ENCODE data around the gene OSBPL10. TPM values are rescaled to one million over a fixed set of nuclear protein-coding genes. Genes with fewer than 3 reads are reported as not detected.
"Not testable (repeated sequence)": the region's sequence is repeated elsewhere in the genome, so short reads cannot be mapped to it uniquely, and the experiment has no call there.

Gene OSBPL10
- total and polyA plus RNA-seq, 4 donors: 3.9 to 33.0 (median 13.1) TPM

- TF ChIP-seq, protein P1, sequence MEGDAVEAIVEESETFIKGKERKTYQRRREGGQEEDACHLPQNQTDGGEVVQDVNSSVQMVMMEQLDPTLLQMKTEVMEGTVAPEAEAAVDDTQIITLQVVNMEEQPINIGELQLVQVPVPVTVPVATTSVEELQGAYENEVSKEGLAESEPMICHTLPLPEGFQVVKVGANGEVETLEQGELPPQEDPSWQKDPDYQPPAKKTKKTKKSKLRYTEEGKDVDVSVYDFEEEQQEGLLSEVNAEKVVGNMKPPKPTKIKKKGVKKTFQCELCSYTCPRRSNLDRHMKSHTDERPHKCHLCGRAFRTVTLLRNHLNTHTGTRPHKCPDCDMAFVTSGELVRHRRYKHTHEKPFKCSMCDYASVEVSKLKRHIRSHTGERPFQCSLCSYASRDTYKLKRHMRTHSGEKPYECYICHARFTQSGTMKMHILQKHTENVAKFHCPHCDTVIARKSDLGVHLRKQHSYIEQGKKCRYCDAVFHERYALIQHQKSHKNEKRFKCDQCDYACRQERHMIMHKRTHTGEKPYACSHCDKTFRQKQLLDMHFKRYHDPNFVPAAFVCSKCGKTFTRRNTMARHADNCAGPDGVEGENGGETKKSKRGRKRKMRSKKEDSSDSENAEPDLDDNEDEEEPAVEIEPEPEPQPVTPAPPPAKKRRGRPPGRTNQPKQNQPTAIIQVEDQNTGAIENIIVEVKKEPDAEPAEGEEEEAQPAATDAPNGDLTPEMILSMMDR (IDR thresholded peaks at IDR 0.05; ENCODE audit: control extremely low read depth, extremely low read depth): no peak
- 81% methylated on average over 6 of the region's 6 CpGs for WGBS, 2 donors
- DNase-seq (peak in 2 of 3 donors; percentile 44 to 47), ATAC-seq (ENCODE audit: insufficient read depth, low FRiP score) (no peak)
- H3K36me3 ChIP-seq (ENCODE audit: control insufficient read depth in 4 of 4, insufficient read depth in 4 of 4, low read length in 4 of 4): no peaks in the 10 kb centered on the region
- H3K4me1 ChIP-seq (ENCODE audit: control insufficient read depth in 5 of 5, insufficient read depth in 5 of 5, low read length in 5 of 5): no peaks in the 10 kb centered on the region
- H3K4me3 ChIP-seq: no peak overlapping the region
- H3K27me3 ChIP-seq (ENCODE audit: control insufficient read depth in 3 of 3, insufficient read depth in 3 of 3, low read length in 2 of 3): no peaks in the 10 kb centered on the region
- no peak overlapping the region for H3K9ac ChIP-seq (ENCODE audit: insufficient read depth in 1 of 2, low read length in 2 of 2)
- peaks cover 0 to 2% (median 0%) of the 10 kb centered on the region in 4 donors for H3K9me3 ChIP-seq (ENCODE audit: control insufficient read depth in 4 of 4, insufficient read depth in 3 of 4, low read length in 3 of 4)
- no peak overlapping the region for H3K27ac ChIP-seq (ENCODE audit: low read depth in 1 of 2, low read length in 1 of 2)
Observed at GRCh38 chr3:31997500-31997899, 16.4 kb upstream of the OSBPL10 start.

GRCh38 chr3:31996195-31996594, 15.1 kb upstream of the OSBPL10 start:
- TF ChIP-seq, protein P1 (IDR thresholded peaks at IDR 0.05; ENCODE audit: control extremely low read depth, extremely low read depth): no peak
- no peaks in the 10 kb centered on the region for H3K36me3 ChIP-seq (ENCODE audit: control insufficient read depth in 4 of 4, insufficient read depth in 4 of 4, low read length in 4 of 4)
- H3K9me3 ChIP-seq (ENCODE audit: control insufficient read depth in 4 of 4, insufficient read depth in 3 of 4, low read length in 3 of 4): peaks cover 0 to 2% (median under 1%) of the 10 kb centered on the region in 4 donors
- 67 to 80% methylated on average over 1 of the region's 1 CpG for WGBS, 2 donors
- H3K4me1 ChIP-seq (ENCODE audit: control insufficient read depth in 5 of 5, insufficient read depth in 5 of 5, low read length in 5 of 5): no peaks in the 10 kb centered on the region
- H3K4me3 ChIP-seq: no peak overlapping the region
- ATAC-seq (ENCODE audit: insufficient read depth, low FRiP score) (no peak), DNase-seq (no peak)
- H3K27ac ChIP-seq (ENCODE audit: low read depth in 1 of 2, low read length in 1 of 2): no peak overlapping the region
- no peaks in the 10 kb centered on the region for H3K27me3 ChIP-seq (ENCODE audit: control insufficient read depth in 3 of 3, insufficient read depth in 3 of 3, low read length in 2 of 3)
- H3K9ac ChIP-seq (ENCODE audit: insufficient read depth in 1 of 2, low read length in 2 of 2): no peak overlapping the region

DNA sequence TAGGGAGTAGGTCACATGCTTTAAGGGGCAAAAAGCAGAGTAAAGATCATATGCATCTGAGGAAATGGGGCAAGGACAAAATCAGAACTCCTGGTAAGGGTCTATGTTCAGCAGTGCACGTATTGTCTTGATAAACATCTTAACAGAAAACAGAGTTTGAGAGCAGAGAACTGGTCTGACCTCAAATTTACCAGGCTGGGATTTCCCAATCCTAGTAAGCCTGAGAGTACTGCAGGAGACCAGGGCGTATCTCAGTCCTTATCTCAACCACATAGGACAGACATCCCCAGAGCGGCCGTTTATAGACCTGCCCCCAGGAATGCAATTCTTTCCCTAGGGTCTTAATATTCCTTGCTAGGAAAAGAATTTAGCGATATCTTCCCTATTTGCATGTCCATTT, 14.0 kb upstream of the OSBPL10 start:
- not testable (repeated sequence) for H3K4me1 ChIP-seq (ENCODE audit: control insufficient read depth in 5 of 5, insufficient read depth in 5 of 5, low read length in 5 of 5); H3K27ac ChIP-seq (ENCODE audit: low read depth in 1 of 2, low read length in 1 of 2); H3K27me3 ChIP-seq (ENCODE audit: control insufficient read depth in 3 of 3, insufficient read depth in 3 of 3, low read length in 2 of 3); DNase-seq; ATAC-seq (ENCODE audit: insufficient read depth, low FRiP score); H3K9ac ChIP-seq (ENCODE audit: insufficient read depth in 1 of 2, low read length in 2 of 2); H3K36me3 ChIP-seq (ENCODE audit: control insufficient read depth in 4 of 4, insufficient read depth in 4 of 4, low read length in 4 of 4); H3K9me3 ChIP-seq (ENCODE audit: control insufficient read depth in 4 of 4, insufficient read depth in 3 of 4, low read length in 3 of 4); H3K4me3 ChIP-seq
- WGBS, 2 donors: 73 to 89% methylated on average over 5 of the region's 5 CpGs

DNA sequence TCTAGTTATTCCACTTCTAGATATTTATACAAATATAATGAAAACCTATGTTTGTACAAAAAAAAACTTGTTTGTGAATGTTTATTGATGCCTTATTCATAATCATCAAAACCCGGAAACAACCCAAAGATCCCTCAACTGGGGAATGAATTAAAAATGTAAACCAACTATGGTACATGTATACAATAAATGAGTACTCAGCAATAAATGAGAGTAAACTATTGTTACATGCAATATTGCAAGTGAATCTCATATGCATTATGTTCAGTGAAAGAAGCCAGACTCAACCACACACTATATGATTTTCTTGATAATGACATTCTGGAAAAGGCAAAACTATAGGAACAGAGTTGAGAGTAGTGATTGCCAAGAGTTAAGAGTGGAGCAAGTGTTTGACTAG, 12.8 kb upstream of the OSBPL10 start:
- Histone ChIP-seq H3K36me3 (ENCODE audit: control insufficient read depth in 4 of 4, insufficient read depth in 4 of 4, low read length in 4 of 4) (no peaks in the 10 kb centered on the region), H3K9ac (ENCODE audit: insufficient read depth in 1 of 2, low read length in 2 of 2) (no peak overlapping the region), H3K4me3 (no peak overlapping the region), H3K4me1 (ENCODE audit: control insufficient read depth in 5 of 5, insufficient read depth in 5 of 5, low read length in 5 of 5) (no peaks in the 10 kb centered on the region), H3K9me3 (ENCODE audit: control insufficient read depth in 4 of 4, insufficient read depth in 3 of 4, low read length in 3 of 4) (peaks cover 0 to 5% (median 4%) of the 10 kb centered on the region in 4 donors), H3K27me3 (ENCODE audit: control insufficient read depth in 3 of 3, insufficient read depth in 3 of 3, low read length in 2 of 3) (no peaks in the 10 kb centered on the region), H3K27ac (ENCODE audit: low read depth in 1 of 2, low read length in 1 of 2) (no peak overlapping the region)
- DNase-seq: no peak
- 74 to 87% methylated on average over 1 of the region's 1 CpG for WGBS, 2 donors
- TF ChIP-seq, protein P1 (IDR thresholded peaks at IDR 0.05; ENCODE audit: control extremely low read depth, extremely low read depth): no peak
- no peak for ATAC-seq (ENCODE audit: insufficient read depth, low FRiP score)

DNA sequence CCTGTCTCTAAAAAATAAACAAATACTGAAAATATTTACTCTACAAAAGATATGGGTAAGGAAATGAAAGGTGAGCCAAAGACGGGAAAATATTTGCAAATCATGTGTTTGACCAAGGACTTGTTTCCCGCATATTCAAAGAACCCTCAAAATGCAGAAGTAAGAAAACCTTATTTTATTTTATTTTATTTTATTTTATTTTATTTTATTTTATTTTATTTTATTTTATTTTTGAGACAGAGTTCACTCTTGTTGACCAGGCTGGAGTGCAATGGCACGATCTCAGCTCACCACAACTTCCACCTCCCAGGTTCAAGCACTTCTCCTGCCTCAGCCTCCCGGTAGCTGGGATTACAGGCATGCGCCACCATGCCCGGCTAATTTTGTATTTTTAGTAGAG, 11.9 kb upstream of the OSBPL10 start:
- not testable (repeated sequence) for H3K27me3 ChIP-seq (ENCODE audit: control insufficient read depth in 3 of 3, insufficient read depth in 3 of 3, low read length in 2 of 3); DNase-seq; H3K4me3 ChIP-seq; H3K9ac ChIP-seq (ENCODE audit: insufficient read depth in 1 of 2, low read length in 2 of 2); H3K36me3 ChIP-seq (ENCODE audit: control insufficient read depth in 4 of 4, insufficient read depth in 4 of 4, low read length in 4 of 4); H3K4me1 ChIP-seq (ENCODE audit: control insufficient read depth in 5 of 5, insufficient read depth in 5 of 5, low read length in 5 of 5); H3K27ac ChIP-seq (ENCODE audit: low read depth in 1 of 2, low read length in 1 of 2); H3K9me3 ChIP-seq (ENCODE audit: control insufficient read depth in 4 of 4, insufficient read depth in 3 of 4, low read length in 3 of 4); ATAC-seq (ENCODE audit: insufficient read depth, low FRiP score)
- whole genome bisulfite sequencing, 2 donors: 93 to 98% methylated on average over 6 of the region's 6 CpGs
